Adrenal gland (tissue), 19 donors: Measurements from ENCODE around the gene GABRA4. TPM values are rescaled to one million over a fixed set of nuclear protein-coding genes. Genes with fewer than 3 reads are reported as not detected.

ENCODE experiments used
- DNase-seq, 7 donors: peaks; one replicate each; pipeline ENCODE4 v3.0.0-alpha.2; 2019 to 2020
- H3K27ac ChIP-seq, 5 donors: fragments of 200-600 bp; sonication (generic) in 4 of 5; 1 replicate in 3 of 5; 2 replicates in 2 of 5; pipeline versions ENCODE4 v1.5.1 to v1.8.0; 2016 to 2020; ENCODE audit warnings: mild to moderate bottlenecking in 1 of 5
- H3K27me3 ChIP-seq: fragments of 200-600 bp; 2 replicates; pipeline ENCODE4 v1.8.0; 2021
- H3K36me3 ChIP-seq, 2 donors: fragments of 200-600 bp; replicated peaks in 1 of 2; 1 replicate in 1 of 2; 2 replicates in 1 of 2; pipeline versions ENCODE4 v1.5.1 to v1.8.0; 2018 to 2022
- H3K4me1 ChIP-seq, 2 donors: fragments of 200-600 bp; replicated peaks in 1 of 2; 1 replicate in 1 of 2; 2 replicates in 1 of 2; pipeline versions ENCODE4 v1.5.1 to v1.8.0; 2018 to 2021
- H3K4me3 ChIP-seq, 4 donors: fragments of 200-600 bp; sonication (generic) in 3 of 4; one replicate each; pipeline ENCODE4 v1.5.1; 2016 to 2018
- H3K9me3 ChIP-seq, 3 donors: fragments of 200-600 bp; sonication (generic) in 1 of 3; replicated peaks in 1 of 3; 1 replicate in 2 of 3; 2 replicates in 1 of 3; pipeline versions ENCODE4 v1.5.1 to v1.8.0; 2016 to 2021
- POLR2A ChIP-seq, 2 donors: fragments of 450-650 bp; IDR thresholded peaks; one replicate each; pipeline ENCODE4 v1.6.1; 2017; ENCODE audit warnings: antibody characterized with exemption in 2 of 2, mild to moderate bottlenecking in 2 of 2, moderate library complexity in 1 of 2
- WGBS, 4 donors: extraction: QIAGEN DNeasy Blood & Tissue Kit in 2 of 4; methylation state at CpG; one replicate each; pipeline versions ENCODE4 v1.1.5 to v1.1.7; 2013 to 2017; 5-methylcytosine and 5-hydroxymethylcytosine counted together
- intact Hi-C, 2 donors: fragments of 100-400 bp; cut with DNase I; formaldehyde crosslinking; loops; one replicate each; pipeline versions ENCODE4 v1.14.1 to v1.15.0; 2022 to 2023
- long read RNA-seq, 10 donors: library from polyadenylated mRNA in 3 of 10; unstranded in 2 of 10; stranded (forward) in 1 of 10; transcript quantifications; one replicate each; pipeline ENCODE4 v2.0.0 and lab custom pipeline, GENCODE V29; 2021 to 2026
- polyA plus RNA-seq, 3 donors: library from polyadenylated mRNA; stranded (reverse); fragments of 200-250 nt in 2 of 3; fragments of 350-450 nt in 1 of 3; fragmentation: Illumina TruSeq in 1 of 3; extraction: RNeasy Lipid Tissue Mini Kit (QIAGEN cat#74804) in 1 of 3; gene quantifications; one replicate each; pipeline ENCODE4 v1.2.3, GENCODE V29; 2013 to 2014
- total RNA-seq, 9 donors: library from RNA; depleted of rRNA in 4 of 9; stranded (reverse); fragments of >200 nt in 4 of 9; fragments of 120-200 nt in 1 of 9; fragmentation: NEBNext Ultra II Directional in 1 of 9; extraction: Animal tissue kit (Norgen Biotek cat#: 25700) in 1 of 9; gene quantifications; one replicate each; pipeline versions ENCODE4 v1.1.0 to v1.2.4, GENCODE V29; 2013 to 2023
- TF ChIP-seq, protein P1 (sequence below), 6 experiments: fragments of 450-650 bp in 4 of 6; fragments of 200-600 bp in 2 of 6; sonication (generic) in 1 of 6; IDR thresholded peaks; 1 replicate in 5 of 6; 2 replicates in 1 of 6; pipeline versions ENCODE4 v1.5.1 to v1.8.0; 2016 to 2021; ENCODE audit warnings: antibody characterized with exemption in 6 of 6, mild to moderate bottlenecking in 2 of 6, moderate library complexity in 1 of 6
- donor health status: healthy with polysubstance abuse.
- donor health status: Bipolar disorder and iron deficiency.
- donor health status: DM: yes; HTN: yes; CAD: no.
- donor health status: DM: no; HTN: no; CAD: no.
- donor health status: DM: no; HTN: no; CAD: no.
- donor health status: DM: yes; HTN: yes; CAD: no.

The GABRA4 gene
- total RNA-seq (under 1 TPM in 1 of 9 donors, not detected in 8; 0.14 TPM), polyA plus RNA-seq (under 1 TPM in 1 of 3 donors, not detected in 2; under 0.01 TPM)
- long read RNA-seq, donor 1, result 0 reads
- long read RNA-seq, donor 2, result 0 reads
- long read RNA-seq, donor 3, result 0 reads
- long read RNA-seq, donor 4, result 0 reads
- long read RNA-seq, donor 5, result 0 reads
- long read RNA-seq, donor 6, result 0 reads
- long read RNA-seq, donor 7, result 0 reads
- long read RNA-seq, donor 8, result 0 reads
- long read RNA-seq, donor 9, result 0 reads
- long read RNA-seq, donor 10, result 0 reads

DNA sequence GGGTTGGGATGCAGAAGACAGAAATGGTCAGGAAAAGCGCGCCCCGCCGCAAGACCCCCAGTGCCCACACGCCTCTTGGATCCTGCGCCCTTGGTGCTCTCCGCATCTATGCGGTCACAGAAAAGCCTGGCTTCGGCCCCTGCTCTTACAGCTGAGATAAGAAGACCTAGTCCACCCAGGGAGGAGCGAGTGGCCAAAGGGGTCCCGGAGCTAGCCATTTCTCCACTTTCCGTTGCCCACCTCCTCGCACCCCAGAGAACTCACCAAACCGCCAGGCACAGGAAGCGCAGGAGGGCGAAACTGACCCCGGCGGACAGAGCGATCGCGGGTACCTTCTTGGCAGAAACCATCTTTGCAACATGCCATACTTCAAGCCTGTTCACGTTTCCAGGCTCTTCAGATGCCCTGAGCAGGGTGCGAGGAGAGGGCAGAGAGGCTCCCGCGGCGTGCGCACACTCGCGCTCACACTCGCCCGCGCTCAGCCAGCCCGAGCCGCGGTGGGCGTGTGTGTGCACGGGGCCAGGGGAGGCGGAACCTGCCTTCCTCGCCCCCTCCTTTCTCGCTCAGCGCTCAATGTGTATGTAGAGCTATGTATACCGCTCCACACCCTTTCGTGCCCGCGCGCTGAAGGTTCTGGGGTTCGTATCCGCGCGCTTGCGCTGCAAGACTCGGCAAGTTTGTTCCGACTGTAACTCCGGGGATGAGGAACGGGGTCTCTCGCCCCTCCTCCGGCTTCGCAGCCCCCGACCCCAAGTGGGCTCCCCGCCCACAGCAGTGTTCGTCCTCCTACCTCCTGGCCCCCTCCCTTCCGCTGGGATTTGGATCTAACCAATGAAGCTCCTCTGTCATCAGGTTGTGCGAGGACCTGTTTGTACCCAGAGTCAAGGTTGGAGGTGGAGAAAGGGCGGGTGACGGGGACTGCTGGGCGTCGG, at the start of gene GABRA4:
Gene GABRA4, minus strand, starts transcription at position 507 of the 932 bp plus-strand sequence. Its CDS starts 157 bp downstream, at position 350.
- TF ChIP-seq, protein P1, sequence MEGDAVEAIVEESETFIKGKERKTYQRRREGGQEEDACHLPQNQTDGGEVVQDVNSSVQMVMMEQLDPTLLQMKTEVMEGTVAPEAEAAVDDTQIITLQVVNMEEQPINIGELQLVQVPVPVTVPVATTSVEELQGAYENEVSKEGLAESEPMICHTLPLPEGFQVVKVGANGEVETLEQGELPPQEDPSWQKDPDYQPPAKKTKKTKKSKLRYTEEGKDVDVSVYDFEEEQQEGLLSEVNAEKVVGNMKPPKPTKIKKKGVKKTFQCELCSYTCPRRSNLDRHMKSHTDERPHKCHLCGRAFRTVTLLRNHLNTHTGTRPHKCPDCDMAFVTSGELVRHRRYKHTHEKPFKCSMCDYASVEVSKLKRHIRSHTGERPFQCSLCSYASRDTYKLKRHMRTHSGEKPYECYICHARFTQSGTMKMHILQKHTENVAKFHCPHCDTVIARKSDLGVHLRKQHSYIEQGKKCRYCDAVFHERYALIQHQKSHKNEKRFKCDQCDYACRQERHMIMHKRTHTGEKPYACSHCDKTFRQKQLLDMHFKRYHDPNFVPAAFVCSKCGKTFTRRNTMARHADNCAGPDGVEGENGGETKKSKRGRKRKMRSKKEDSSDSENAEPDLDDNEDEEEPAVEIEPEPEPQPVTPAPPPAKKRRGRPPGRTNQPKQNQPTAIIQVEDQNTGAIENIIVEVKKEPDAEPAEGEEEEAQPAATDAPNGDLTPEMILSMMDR (IDR thresholded peaks at IDR 0.05), result no peak
- no peak for TF ChIP-seq POLR2A (IDR thresholded peaks at IDR 0.05)
- Histone ChIP-seq H3K27ac (no peak within 1 kb of the TSS), H3K36me3 (no peaks in the 10 kb centered on the region), H3K27me3 (peaks cover 18% of the 10 kb centered on the region), H3K4me1 (no peaks in the 10 kb centered on the region), H3K4me3 (no peak within 1 kb of the TSS), H3K9me3 (no peaks in the 10 kb centered on the region)
- DNase-seq, result no peak
- 1 to 4% (median 2%) methylated on average over 22 to 67 of the region's 67 CpGs for WGBS, 4 donors
- intact Hi-C loops, result no loop called here

DNA sequence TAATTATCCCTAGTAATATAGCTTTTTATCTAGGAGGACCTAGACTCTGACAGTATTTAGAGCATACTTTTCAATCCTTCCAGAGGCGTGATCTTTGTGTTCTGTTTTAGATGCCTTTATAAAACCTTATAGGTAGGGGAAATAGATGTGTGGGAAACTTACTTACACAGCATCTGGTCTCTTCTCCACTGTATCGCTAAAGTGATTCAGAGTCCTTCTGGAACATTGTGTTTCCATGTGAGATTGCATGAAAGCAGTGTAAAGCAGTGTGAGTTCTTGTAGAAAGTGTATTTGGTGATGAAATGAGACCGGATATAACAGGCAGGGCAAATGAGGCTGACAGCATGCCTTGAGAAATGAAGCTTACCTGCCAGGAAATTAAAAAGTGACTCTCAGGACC, 47.4 kb upstream of the GABRA4 start:
- H3K27ac ChIP-seq, result no peak overlapping the region
- no peaks in the 10 kb centered on the region for H3K4me1 ChIP-seq
- TF ChIP-seq, protein P1 (IDR thresholded peaks at IDR 0.05), result no peak
- TF ChIP-seq POLR2A (IDR thresholded peaks at IDR 0.05), result no peak
- no peaks in the 10 kb centered on the region for H3K9me3 ChIP-seq
- no peaks in the 10 kb centered on the region for H3K27me3 ChIP-seq
- DNase-seq, result no peak
- intact Hi-C loops, result no loop called here
- H3K4me3 ChIP-seq, result no peak overlapping the region
- no peaks in the 10 kb centered on the region for H3K36me3 ChIP-seq
- WGBS, 4 donors, result 79 to 88% (median 81%) methylated on average over 3 of the region's 3 CpGs

DNA sequence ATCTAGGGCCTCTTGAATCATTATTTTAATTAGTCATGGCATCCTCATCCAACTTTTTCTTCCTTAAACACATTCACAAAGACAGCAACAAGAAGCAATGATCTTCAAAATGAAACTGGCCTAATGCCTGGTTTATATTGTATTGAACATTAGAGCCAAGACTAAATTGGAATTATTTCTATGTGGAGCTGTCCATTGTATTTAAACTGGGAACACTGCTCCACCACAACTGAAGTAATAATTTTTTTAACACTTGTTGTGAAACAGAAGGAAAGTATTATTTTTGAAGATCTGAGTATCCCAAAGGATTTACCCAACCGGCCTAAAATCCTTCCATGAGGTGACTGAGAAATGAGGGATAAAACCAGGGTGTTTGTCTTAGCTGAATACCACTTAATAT, 44.9 kb upstream of the GABRA4 start:
- DNase-seq, result no peak
- no peaks in the 10 kb centered on the region for H3K27me3 ChIP-seq
- WGBS, 4 donors, result 58 to 80% (median 69%) methylated on average over 1 of the region's 1 CpG
- TF ChIP-seq, protein P1 (IDR thresholded peaks at IDR 0.05), result no peak
- no peak for TF ChIP-seq POLR2A (IDR thresholded peaks at IDR 0.05)
- no peak overlapping the region for H3K27ac ChIP-seq
- H3K4me3 ChIP-seq, result no peak overlapping the region
- H3K36me3 ChIP-seq, result no peaks in the 10 kb centered on the region
- intact Hi-C loops, result no loop called here
- no peaks in the 10 kb centered on the region for H3K9me3 ChIP-seq
- H3K4me1 ChIP-seq, result no peaks in the 10 kb centered on the region

DNA sequence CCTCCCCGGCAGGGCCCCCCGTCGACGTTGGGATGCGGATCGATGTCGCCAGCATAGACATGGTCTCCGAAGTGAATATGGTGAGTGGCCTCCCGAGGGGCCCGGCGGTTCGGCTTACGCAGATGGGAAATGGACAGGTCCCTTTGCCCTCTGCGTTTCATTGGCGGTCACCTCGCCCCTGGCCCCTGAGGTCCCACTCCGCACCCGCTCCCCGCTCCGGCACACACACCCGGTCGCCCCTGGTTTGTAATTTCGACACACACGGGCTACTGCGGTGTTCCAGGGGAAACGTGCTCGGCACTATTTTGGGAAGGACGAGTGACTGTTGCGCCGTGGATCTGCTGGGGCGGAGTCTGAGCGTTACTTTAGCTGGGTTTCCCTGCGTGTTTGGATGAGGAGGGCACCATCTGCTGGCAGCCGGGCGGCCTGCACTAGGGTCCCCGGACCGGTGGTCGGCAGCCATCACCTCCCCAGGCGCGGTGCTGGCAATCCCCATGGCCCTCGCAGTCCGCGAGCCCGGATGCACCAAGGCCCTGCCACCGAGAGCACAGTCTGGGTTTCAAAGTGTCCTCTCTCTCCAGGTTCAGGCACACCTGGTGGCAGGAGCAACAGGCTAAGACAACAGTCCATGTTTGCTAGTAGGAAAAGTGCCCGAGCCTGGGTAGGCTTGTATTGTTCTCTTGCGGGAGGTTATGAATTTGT, 39.2 kb upstream of the GABRA4 start:
- H3K4me3 ChIP-seq, result peak overlapping the region in 1 of 4 donors; percentile 44
- H3K27ac ChIP-seq, result no peak overlapping the region
- no peaks in the 10 kb centered on the region for H3K9me3 ChIP-seq
- H3K4me1 ChIP-seq, result no peaks in the 10 kb centered on the region
- no peak for TF ChIP-seq POLR2A (IDR thresholded peaks at IDR 0.05)
- TF ChIP-seq, protein P1 (IDR thresholded peaks at IDR 0.05), result peak in 3 of 6 experiments; percentile 41 to 42 (median 42)
- WGBS, 4 donors, result 3 to 9% (median 4%) methylated on average over 9 to 47 of the region's 47 CpGs
- peaks cover 9% of the 10 kb centered on the region for H3K27me3 ChIP-seq
- intact Hi-C loops, result no loop called here
- DNase-seq, result peak in 5 of 7 donors; percentile 13 to 63 (median 24)
- H3K36me3 ChIP-seq, result no peaks in the 10 kb centered on the region
